CD4-positive, CD25-positive, alpha-beta regulatory T cell (primary cell): ENCODE results near the gene IRX6. TPM values are rescaled to one million over a fixed set of nuclear protein-coding genes. Genes with fewer than 3 reads are reported as not detected.

Source experiments
- ATAC-seq, 2 donors: fragments of 150-1000 bp; cut with Tn5 transposase; one replicate each; pipeline ENCODE4 v1.10.0; 2021; ENCODE audit warnings: low read depth in 2 of 2, moderate number of reproducible peaks in 2 of 2, moderate library complexity in 1 of 2
- DNase-seq, 3 donors: peaks; one replicate each; pipeline versions ENCODE4 v3.0.0 to v3.0.0-alpha.2; 2012 to 2022; ENCODE audit warnings: mixed read lengths in 1 of 3
- H3K27ac ChIP-seq: one replicate; pipeline ENCODE4 v1.7.0; 2013; ENCODE audit warnings: mild to moderate bottlenecking, low read length; ENCODE audit not compliant: insufficient read depth, poor library complexity, severe bottlenecking
- H3K27me3 ChIP-seq: one replicate; pipeline ENCODE4 v1.7.0; 2013; ENCODE audit warnings: low read length; ENCODE audit not compliant: control insufficient read depth, insufficient read depth
- H3K36me3 ChIP-seq: one replicate; pipeline ENCODE4 v1.7.0; 2013; ENCODE audit warnings: mild to moderate bottlenecking, low read length, moderate library complexity; ENCODE audit not compliant: control insufficient read depth, insufficient read depth
- H3K4me1 ChIP-seq: 2 replicates; pipeline ENCODE4 v1.7.0; 2013; ENCODE audit warnings: mild to moderate bottlenecking, low read length; ENCODE audit not compliant: insufficient read depth, control insufficient read depth, poor library complexity, severe bottlenecking
- H3K4me3 ChIP-seq: one replicate; pipeline ENCODE4 v1.7.0; 2013; ENCODE audit warnings: low read depth, mild to moderate bottlenecking, low read length, moderate library complexity
- H3K9me3 ChIP-seq, 2 experiments: 1 replicate in 1 of 2; 2 replicates in 1 of 2; pipeline ENCODE4 v1.7.0; 2013; ENCODE audit warnings: low read length in 2 of 2, mild to moderate bottlenecking in 1 of 2, moderate library complexity in 1 of 2; ENCODE audit not compliant: control insufficient read depth in 2 of 2
- H3K27ac Mint-ChIP-seq, 3 donors: one replicate each; pipeline ENCODE4 v1.8.0; 2020 to 2022; ENCODE audit warnings: mild to moderate bottlenecking in 3 of 3, mixed read lengths in 3 of 3, moderate library complexity in 2 of 3
- H3K27me3 Mint-ChIP-seq: one replicate; pipeline ENCODE4 v1.8.0; 2022; ENCODE audit warnings: mild to moderate bottlenecking, mixed read lengths
- H3K36me3 Mint-ChIP-seq: one replicate; pipeline ENCODE4 v1.8.0; 2020; ENCODE audit warnings: mixed read lengths
- H3K4me1 Mint-ChIP-seq, 4 donors: one replicate each; pipeline ENCODE4 v1.8.0; 2020 to 2022; ENCODE audit warnings: mixed read lengths in 4 of 4, mild to moderate bottlenecking in 1 of 4
- H3K4me3 Mint-ChIP-seq, 4 donors: one replicate each; pipeline ENCODE4 v1.8.0; 2020 to 2022; ENCODE audit warnings: mild to moderate bottlenecking in 4 of 4, mixed read lengths in 4 of 4, moderate library complexity in 3 of 4
- H3K9me3 Mint-ChIP-seq, 7 donors: one replicate each; pipeline ENCODE4 v1.8.0; 2020 to 2022; ENCODE audit warnings: mixed read lengths in 7 of 7, mild to moderate bottlenecking in 3 of 7, moderate library complexity in 2 of 7
- polyA plus RNA-seq, 4 donors: library from polyadenylated mRNA; unstranded; fragments of 300-500 nt; fragmentation: Illumina TruSeq; gene quantifications; one replicate each; pipeline ENCODE4 v1.2.3, GENCODE V29; 2021
- total RNA-seq: library from RNA; stranded (reverse); gene quantifications from one replicate; pipeline ENCODE4 v1.2.3, GENCODE V29; 2022

The IRX6 gene
- total and polyA plus RNA-seq, 5 donors from 2014 or later, result not detected

DNA sequence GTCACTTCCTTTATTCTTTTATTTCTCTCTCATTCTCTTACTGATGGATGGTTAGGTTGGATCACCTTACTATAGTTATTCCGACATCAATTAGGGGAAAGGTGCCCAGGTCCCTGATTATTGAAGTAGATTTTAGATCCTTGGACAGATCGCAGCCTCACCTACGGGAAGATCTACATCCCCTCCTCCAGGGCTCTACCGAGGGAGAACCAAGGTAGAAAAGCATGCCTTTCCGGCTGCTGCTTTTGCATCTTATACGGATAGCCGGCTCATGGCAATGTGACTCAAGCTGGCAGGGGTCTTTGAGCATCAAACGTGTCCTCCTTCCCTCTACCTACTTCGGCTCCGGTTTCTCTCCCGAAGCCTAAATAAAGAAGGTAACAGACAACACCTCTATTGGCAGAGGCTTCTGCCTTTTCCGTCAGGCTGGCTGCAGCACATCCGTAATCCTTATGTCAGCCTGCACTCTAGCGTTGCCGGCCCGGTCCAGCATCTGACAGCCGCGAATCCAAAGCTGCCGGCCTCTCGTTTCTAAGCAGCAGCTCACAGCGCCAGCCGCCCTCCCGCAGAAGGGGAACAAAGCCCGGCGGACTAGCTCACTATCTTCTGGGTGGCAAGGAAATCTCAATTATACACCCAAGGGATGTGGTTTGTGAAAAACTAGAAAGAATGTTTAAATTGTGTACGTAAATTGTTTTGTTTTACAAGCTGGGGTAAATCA is 46.9 kb downstream of the IRX6 start:
- ATAC-seq (no peak), DNase-seq (peak in 1 of 3 donors; percentile 7)
- no peak overlapping the region for H3K4me3 ChIP-seq
- H3K4me3 Mint-ChIP-seq, result no peak overlapping the region
- H3K27ac ChIP-seq, result no peak overlapping the region
- peaks cover 0 to 2% (median 0%) of the 10 kb centered on the region in 4 donors for H3K4me1 Mint-ChIP-seq
- H3K9me3 Mint-ChIP-seq, result peaks cover 0 to 4% (median 0%) of the 10 kb centered on the region in 7 donors
- no peaks in the 10 kb centered on the region for H3K4me1 ChIP-seq
- H3K36me3 Mint-ChIP-seq, result no peaks in the 10 kb centered on the region
- peaks cover 43% of the 10 kb centered on the region for H3K27me3 Mint-ChIP-seq
- no peaks in the 10 kb centered on the region for H3K36me3 ChIP-seq
- no peak overlapping the region for H3K27ac Mint-ChIP-seq
- no peaks in the 10 kb centered on the region for H3K9me3 ChIP-seq
- H3K27me3 ChIP-seq, result peaks cover 24% of the 10 kb centered on the region

DNA sequence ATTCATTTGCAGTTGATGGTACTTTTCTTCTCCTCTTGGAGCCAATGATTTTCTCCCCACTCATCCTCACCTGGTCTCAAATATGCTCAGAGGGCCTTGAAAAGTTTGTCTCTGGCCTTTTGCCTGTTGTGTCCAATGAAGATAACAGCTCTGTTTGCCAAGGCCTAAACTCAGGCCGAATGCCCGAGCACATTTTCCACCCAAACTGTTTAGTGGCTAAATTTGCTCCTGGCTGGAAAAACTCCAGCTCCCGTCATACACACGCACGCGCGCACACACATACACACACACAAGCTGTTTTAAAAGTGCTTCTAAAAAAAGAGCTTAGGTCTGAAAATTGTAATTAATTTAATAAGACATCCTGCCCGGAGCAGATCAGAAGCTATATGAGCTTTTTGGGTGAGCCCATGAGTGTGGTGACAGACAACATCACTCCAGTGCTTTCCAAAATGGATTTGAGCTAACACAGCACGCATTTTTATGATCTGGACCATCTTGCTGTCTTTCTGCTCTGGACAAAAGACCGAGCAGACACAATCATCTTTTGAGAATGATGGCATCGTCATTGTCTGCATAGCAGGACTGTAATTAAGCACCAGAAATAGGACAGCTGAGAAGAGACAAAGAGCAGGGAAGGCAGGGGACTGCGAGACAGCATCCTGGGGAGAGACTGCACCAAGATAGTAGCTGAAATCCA is 48.9 kb downstream of the IRX6 start:
- peaks cover 0 to 2% (median 0%) of the 10 kb centered on the region in 4 donors for H3K4me1 Mint-ChIP-seq
- no peak for DNase-seq
- Histone ChIP-seq H3K4me1 (no peaks in the 10 kb centered on the region), H3K4me3 (no peak overlapping the region), H3K9me3 (no peaks in the 10 kb centered on the region), H3K27me3 (peaks cover 21% of the 10 kb centered on the region), H3K36me3 (no peaks in the 10 kb centered on the region), H3K27ac (no peak overlapping the region)
- peaks cover 0 to 4% (median 0%) of the 10 kb centered on the region in 7 donors for H3K9me3 Mint-ChIP-seq
- ATAC-seq, result no peak
- peaks cover 43% of the 10 kb centered on the region for H3K27me3 Mint-ChIP-seq
- no peaks in the 10 kb centered on the region for H3K36me3 Mint-ChIP-seq
- no peak overlapping the region for H3K27ac Mint-ChIP-seq
- H3K4me3 Mint-ChIP-seq, result no peak overlapping the region

DNA sequence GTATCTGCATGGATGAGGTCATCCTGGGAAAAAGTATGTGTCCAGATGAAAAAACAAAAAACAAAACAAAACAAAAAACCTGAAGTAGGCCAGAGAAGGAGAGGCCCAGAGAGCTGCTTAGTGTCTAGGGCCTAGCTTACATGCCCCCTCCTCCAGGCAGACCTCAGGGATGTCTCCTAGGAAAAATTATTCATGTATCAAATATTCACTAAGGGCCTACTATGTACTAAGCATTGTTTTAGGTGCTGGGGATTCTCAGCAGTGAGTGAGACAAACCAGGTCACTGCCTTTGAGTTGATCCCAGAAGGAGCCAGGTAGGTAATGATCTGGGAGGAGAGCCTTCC is 49.5 kb downstream of the IRX6 start:
- Mint-ChIP-seq H3K27ac (no peak overlapping the region), H3K27me3 (peaks cover 40% of the 10 kb centered on the region), H3K9me3 (peaks cover 0 to 4% (median 0%) of the 10 kb centered on the region in 7 donors), H3K4me1 (peaks cover 0 to 2% (median 0%) of the 10 kb centered on the region in 4 donors), H3K36me3 (no peaks in the 10 kb centered on the region), H3K4me3 (no peak overlapping the region)
- Histone ChIP-seq H3K4me3 (no peak overlapping the region), H3K27ac (no peak overlapping the region), H3K36me3 (no peaks in the 10 kb centered on the region), H3K4me1 (no peaks in the 10 kb centered on the region), H3K9me3 (no peaks in the 10 kb centered on the region), H3K27me3 (peaks cover 21% of the 10 kb centered on the region)
- ATAC-seq (no peak), DNase-seq (no peak)

DNA sequence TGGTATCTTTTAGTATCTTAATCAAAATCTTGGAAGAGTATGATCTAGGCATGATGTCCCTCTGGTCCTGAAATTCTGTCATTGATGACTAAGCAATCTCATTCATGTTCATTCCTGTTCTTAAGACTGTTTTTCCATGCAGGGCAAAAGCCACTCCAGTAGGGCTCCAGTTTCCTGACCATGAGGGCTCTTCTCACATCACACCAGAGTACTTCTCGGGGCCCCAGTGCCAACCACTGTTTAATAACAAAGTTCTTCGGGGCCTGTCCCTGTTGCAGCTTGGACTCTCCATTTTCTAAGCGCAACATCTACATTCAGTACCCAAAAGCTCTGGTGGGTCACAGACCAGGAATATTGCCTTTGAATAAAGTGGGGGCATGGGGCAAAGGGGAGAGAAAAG is 52.0 kb downstream of the IRX6 start:
- H3K4me1 ChIP-seq, result no peaks in the 10 kb centered on the region
- DNase-seq (no peak), ATAC-seq (no peak)
- Mint-ChIP-seq H3K27ac (no peak overlapping the region), H3K4me1 (no peaks in the 10 kb centered on the region), H3K27me3 (peaks cover 24% of the 10 kb centered on the region), H3K36me3 (no peaks in the 10 kb centered on the region), H3K9me3 (peaks cover 0 to 2% (median 0%) of the 10 kb centered on the region in 7 donors), H3K4me3 (no peak overlapping the region)
- H3K27ac ChIP-seq, result no peak overlapping the region
- no peaks in the 10 kb centered on the region for H3K36me3 ChIP-seq
- H3K27me3 ChIP-seq, result peaks cover 5% of the 10 kb centered on the region
- no peaks in the 10 kb centered on the region for H3K9me3 ChIP-seq
- no peak overlapping the region for H3K4me3 ChIP-seq

DNA sequence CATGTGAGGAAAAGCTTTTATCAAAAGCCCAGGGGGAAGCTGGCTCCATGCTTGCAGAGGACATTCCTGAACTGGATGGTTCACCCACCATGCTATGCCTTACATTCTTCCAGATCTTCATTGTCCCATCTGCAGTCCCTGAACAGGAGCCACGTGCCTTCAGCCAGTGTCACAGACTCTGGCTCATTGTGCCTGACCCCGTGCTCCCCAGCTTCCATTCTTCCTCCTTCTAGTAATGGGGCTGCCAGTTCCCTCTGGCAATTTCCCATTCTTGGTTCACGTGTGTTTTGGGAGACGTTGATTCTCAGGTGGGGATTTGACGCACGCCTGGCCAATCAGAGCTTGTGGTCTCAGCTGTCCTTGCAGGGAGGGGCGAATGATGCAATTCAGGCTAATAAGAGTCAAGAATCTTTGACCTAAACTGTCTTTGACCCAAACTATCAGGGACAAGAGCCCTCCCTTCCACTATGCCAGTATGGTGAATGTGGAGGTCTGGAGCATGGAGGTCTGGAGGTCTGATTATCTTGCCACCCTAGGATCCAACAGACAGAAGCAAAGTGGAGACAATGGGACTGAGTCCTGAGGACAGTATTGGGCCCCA is 52.7 kb downstream of the IRX6 start:
- H3K4me3 Mint-ChIP-seq, result no peak overlapping the region
- no peak for ATAC-seq

DNA sequence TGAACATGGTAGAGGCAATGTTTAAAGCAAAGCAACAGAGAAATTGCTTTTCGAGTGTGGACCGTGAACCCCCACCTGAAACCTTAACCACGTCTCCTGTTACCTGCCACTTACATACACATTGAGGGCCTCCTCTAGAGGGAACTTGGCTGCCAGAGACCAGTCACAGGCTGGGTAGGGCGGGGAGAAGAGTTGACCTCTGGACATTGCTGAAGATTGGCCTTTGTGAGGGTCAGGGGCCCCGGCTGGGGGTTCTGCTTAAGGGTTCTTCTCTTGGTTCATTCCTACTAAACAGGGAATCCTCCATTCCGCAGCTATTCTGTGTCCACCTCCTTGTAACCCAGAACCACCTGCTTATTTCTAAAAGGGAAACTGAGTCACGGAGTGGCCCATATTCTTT is 53.8 kb downstream of the IRX6 start:
- H3K4me1 Mint-ChIP-seq, result no peaks in the 10 kb centered on the region
- H3K9me3 ChIP-seq, result no peaks in the 10 kb centered on the region
- H3K36me3 ChIP-seq, result no peaks in the 10 kb centered on the region
- H3K9me3 Mint-ChIP-seq, result peaks cover 0 to 2% (median 0%) of the 10 kb centered on the region in 7 donors
- H3K27me3 ChIP-seq, result no peaks in the 10 kb centered on the region
- H3K27me3 Mint-ChIP-seq, result peaks cover 7% of the 10 kb centered on the region
- H3K27ac ChIP-seq, result no peak overlapping the region
- DNase-seq (no peak), ATAC-seq (no peak)
- H3K4me3 Mint-ChIP-seq, result no peak overlapping the region
- H3K4me3 ChIP-seq, result no peak overlapping the region
- no peaks in the 10 kb centered on the region for H3K4me1 ChIP-seq
- no peak overlapping the region for H3K27ac Mint-ChIP-seq
- no peaks in the 10 kb centered on the region for H3K36me3 Mint-ChIP-seq

More for the DNA sequence above, 52.7 kb downstream of the IRX6 start:
- Histone ChIP-seq H3K4me1 (no peaks in the 10 kb centered on the region), H3K4me3 (no peak overlapping the region), H3K9me3 (no peaks in the 10 kb centered on the region), H3K27ac (no peak overlapping the region), H3K36me3 (no peaks in the 10 kb centered on the region), H3K27me3 (peaks cover 3% of the 10 kb centered on the region)
- H3K27ac Mint-ChIP-seq, result no peak overlapping the region
- DNase-seq, result no peak
- no peaks in the 10 kb centered on the region for H3K4me1 Mint-ChIP-seq
- H3K36me3 Mint-ChIP-seq, result no peaks in the 10 kb centered on the region
- H3K27me3 Mint-ChIP-seq, result peaks cover 19% of the 10 kb centered on the region
- peaks cover 0 to 2% (median 0%) of the 10 kb centered on the region in 7 donors for H3K9me3 Mint-ChIP-seq

DNA sequence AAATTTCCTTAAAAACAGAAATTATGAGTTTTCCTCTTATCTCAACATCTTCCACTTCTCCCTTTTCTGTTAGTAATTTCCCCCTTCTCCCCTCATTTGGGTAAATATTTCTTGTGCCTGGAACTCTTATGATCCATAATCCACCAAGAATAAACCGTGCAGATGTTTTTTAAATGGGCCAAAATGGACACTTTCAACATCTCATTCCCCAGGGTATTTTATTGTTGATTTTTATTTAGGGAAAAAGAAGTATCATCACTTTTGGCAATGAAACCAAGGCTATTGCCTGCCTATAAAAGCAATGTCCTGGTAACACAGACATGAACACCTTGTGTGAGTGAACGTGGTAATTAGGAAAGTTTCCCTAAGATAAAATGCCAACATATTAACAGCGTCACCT is 54.6 kb downstream of the IRX6 start:
- peaks cover 4% of the 10 kb centered on the region for H3K27me3 Mint-ChIP-seq
- peaks cover 0 to 2% (median 0%) of the 10 kb centered on the region in 7 donors for H3K9me3 Mint-ChIP-seq
- no peak overlapping the region for H3K4me3 ChIP-seq
- no peaks in the 10 kb centered on the region for H3K36me3 Mint-ChIP-seq
- DNase-seq (no peak), ATAC-seq (no peak)
- no peaks in the 10 kb centered on the region for H3K4me1 ChIP-seq
- H3K27me3 ChIP-seq, result no peaks in the 10 kb centered on the region
- no peaks in the 10 kb centered on the region for H3K9me3 ChIP-seq
- H3K4me3 Mint-ChIP-seq, result no peak overlapping the region
- no peak overlapping the region for H3K27ac ChIP-seq
- H3K36me3 ChIP-seq, result no peaks in the 10 kb centered on the region
- no peaks in the 10 kb centered on the region for H3K4me1 Mint-ChIP-seq
- no peak overlapping the region for H3K27ac Mint-ChIP-seq
